Stimulated activated naive CD8-positive, alpha-beta T cell treated with anti-CD3 and anti-CD28 coated beads, Interleukin-15, Interleukin-2, amounts not matched to agents 100 U/mL and 50 U/mL, for 24 hours (primary cell): Measurements from ENCODE around the gene SLC38A2.
A peak's percentile ranks its signal among the peaks of the same experiment; 100 is the strongest.

Experiments
- ATAC-seq: fragments of 150-1000 bp; cut with Tn5 transposase; one replicate; pipeline ENCODE4 v1.10.0; 2021
- DNase-seq: peaks from one replicate; pipeline ENCODE4 v3.0.0; 2021

SLC38A2 gene

DNA sequence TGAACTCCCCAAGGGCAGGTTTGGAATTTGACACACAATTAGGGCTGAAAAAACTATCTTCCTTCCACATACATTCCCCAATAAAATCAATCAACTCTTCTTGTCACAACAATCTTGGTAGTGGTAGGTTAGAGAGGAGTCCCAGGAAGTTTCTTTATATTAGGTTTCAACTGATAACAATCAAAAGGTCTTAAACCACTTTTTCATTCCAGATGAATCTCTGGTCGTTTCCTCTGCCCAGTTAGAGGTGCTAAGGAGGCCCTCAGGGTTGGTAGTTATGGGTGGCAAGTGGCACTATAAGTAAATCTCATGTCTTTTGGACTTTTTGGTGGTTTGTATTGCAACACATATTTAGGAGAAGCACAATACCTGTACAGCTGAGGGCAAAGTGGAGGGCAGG lies 1.7 kb upstream of the SLC38A2 start:
- ATAC-seq: no peak

DNA sequence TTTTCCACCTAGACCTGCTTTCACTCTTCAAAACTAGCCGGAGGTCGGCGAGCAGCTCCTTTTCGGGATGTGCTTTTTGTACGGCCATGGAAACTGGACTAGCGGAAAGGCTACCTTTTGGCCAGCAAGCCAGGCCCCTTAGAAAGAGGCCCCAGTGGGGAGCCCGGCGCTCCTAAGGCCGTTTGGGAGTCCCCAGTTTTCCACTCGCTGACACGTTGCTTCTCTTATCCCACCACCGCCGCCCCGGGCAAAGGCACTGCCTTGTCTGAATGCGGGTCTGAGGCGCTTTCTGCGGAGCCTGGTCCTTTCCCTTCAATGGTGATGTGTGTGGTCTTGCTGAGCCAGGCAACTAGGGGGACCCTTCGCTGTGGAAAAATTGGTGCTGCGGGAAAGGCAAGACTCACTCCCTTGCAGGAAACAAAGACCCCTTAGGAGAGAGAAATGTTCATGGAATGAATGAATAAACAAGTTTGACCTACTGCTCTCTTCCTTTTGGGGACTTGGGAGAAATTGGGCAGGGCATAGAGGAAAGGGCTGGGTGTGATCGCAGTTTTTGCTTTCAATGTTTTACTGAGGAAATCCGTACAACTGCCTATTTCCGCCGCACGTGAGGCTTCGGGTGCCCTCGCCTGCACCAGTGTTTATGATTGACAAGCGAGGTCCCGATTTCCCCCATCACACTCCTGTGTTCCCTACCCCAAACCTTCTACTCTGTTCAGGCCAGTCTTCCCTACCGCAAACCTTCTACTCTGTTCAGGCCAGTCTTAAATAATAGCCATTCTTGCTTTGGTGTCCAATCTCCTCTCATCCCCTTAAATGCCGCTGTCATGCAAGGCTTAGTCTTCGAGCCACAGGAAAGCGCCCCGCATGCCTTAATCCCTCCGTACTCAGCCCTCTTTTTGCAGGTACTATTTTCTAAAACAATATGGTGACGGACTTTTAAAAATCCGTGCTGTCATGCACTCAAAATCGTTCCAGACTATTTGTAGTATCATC lies 1.0 kb upstream of the SLC38A2 start:
- peak; percentile 56 for DNase-seq
- ATAC-seq: no peak

More for the DNA sequence above, 1.7 kb upstream of the SLC38A2 start:
- no peak for DNase-seq

- peak; percentile 39 for ATAC-seq
- peak; percentile 63 for DNase-seq
Observed at GRCh38 chr12:46371718-46372543, 642 bp downstream of the SLC38A2 start.

GRCh38 chr12:46370792-46371717 lies 1.5 kb downstream of the SLC38A2 start:
- ATAC-seq (peak; percentile 55), DNase-seq (peak; percentile 95)

DNA sequence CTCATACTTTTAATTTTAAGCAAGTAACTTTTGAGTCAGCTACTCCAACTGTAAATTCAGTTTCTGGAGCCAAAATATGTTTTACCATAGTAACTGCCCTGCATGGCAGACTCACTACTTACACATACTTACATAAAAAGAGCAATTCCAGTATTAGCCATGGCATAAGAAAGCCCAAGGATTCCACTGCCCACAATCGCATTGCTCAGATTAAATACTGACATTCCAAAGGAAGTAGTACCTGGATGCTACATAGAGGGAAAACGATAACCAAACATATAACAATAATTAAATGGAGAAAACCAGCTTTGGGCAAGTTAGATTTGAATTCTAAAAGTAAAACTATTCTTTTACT lies 2.2 kb downstream of the SLC38A2 start:
- ATAC-seq (no peak), DNase-seq (no peak)

GRCh38 chr12:46369474-46370379 lies 2.8 kb downstream of the SLC38A2 start:
- ATAC-seq (no peak), DNase-seq (no peak)

DNA sequence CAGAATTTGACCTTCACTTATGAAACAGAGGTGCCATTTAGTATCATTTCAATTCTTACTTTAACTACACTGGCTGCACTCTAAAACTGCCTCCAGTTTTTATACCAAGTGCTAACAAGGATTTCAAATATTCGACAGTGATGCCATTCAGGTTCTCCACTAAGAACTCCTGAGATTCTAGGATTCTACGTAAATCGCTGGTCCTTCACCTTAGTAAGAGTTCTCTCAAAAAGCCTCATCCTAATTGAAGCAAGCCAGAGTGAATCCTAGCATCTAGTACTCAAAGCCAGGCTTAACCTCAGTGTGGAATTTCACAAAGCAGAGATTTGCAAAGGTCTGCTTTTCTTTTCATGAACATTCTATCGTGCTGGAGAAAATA lies 3.5 kb downstream of the SLC38A2 start:
- no peak for ATAC-seq

DNA sequence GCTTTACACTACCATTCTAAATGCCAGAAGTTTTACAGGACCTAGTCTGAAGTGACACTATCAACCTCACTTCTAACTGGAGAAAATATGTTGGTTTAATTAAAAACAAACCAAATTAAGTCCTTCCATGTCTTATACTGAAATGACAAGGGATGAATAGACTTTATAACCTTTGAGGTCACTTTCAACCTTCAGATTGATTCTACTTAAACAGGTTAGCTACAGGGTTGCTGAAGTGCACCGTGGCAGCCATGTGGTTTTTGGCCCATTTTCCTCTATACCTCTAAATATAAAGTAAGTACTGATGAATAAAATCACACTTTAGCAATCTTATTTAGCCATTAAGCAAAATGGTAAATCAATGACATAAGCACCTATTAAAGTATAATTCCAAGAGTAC lies 3.9 kb downstream of the SLC38A2 start:
- ATAC-seq: no peak

More for the DNA sequence above, 3.5 kb downstream of the SLC38A2 start:
- no peak for DNase-seq

GRCh38 chr12:46368138-46368537 lies 4.4 kb downstream of the SLC38A2 start:
- ATAC-seq: no peak
- no peak for DNase-seq

More for the DNA sequence above, 3.9 kb downstream of the SLC38A2 start:
- no peak for DNase-seq

DNA sequence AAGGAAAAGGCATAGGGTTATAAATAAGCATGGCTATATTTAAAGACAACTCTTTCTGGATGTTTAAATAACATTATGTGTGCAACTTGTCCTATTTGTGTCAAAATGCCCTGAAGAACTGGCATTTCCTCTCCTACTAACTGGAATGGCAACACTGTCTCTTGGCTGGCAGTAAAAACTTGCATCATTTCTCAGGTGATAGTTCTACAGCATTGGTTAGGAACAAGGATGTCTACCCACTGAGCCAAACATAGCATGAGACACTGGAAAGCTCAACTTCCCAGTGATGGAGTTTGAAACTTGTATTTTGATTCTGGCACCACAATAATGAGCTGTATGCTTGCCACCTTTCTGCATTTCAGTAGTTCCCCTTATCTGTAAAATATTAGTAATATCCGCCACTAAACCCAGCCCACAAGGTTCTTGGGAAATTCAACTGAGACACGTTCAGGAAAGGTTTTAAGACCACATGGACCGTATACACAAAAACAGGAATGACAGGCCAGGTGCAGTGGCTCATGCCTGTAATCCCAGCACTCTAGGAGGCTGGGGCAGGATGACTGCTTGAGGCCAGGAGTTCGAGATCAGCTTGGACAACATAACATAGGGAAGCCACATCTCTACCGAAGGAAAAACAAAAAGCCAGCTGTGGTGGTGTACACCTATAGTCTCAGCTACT lies 5.1 kb downstream of the SLC38A2 start:
- ATAC-seq: no peak
- DNase-seq: no peak

DNA sequence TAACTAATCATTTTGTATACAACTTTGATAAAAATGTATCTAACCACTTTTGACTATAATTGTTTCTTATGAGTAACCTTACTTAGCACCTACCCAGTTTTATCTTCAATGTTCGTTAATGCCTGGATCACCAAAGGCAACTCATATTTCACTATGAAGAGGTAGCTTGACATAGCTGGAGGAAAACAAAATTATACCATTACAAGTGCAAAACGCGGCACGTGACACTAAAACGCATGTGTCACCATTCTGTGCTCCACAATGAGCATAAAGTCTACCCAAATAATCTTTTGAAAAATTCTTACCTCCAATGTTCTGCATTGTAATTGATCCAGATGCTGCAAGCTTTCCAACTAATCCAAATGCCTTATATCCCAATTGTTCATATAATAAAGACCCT lies 5.8 kb downstream of the SLC38A2 start:
- DNase-seq (no peak), ATAC-seq (no peak)

DNA sequence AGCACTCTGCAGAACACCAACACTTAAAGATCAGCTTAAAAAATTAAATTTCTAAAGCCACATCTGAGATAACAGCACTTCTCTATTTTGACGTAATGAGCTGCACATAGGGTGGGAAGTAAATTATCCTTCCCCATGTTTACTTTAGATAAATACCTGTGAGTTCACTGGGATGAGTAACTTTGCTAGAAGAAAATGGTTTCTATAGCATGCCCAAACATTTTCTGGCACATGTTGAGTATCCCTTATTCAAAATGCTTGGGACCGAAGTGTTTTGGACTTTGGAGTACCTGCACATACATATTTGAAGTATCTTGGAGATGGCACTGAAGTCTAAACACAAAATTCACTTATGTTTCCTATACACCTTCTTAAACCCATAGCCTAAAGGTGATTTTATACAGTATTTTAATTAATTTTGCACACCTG lies 6.6 kb downstream of the SLC38A2 start:
- DNase-seq (no peak), ATAC-seq (no peak)

DNA sequence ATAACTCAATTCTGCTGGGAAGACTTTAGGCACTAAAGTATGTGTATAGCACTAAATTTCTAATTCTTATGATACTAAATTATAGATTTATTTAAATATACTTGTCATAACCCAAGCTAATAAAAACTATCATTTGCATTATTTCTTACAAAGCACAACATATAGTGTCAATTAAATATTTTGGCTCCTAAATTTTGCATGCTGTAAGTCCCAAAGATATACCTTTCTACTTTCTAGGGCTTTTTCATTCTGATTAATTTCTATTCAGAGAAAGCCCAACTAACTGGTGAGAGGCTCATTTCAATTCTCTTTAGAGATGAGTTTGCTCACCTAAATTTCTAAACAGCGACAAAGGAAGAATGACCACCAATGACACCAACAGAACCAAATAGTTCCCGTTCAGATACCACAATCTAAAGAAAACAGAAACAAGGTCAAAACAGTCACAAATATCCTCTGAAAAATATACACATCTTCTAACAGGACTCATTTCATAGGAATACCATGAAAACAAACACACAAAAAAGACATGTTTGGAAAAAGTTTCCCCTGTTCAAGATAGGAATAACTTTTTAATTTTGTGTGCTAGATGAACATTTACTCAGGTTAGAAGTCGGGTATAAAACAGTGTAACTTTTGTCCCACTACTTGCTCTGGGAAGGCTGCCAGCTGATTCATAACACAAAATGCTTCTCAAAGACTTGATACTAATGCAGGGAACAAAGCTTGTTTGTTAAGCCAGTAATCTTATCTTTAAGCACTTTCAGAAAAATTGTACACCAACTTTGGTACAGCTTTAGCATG lies 7.6 kb downstream of the SLC38A2 start:
- no peak for ATAC-seq
- DNase-seq: no peak

DNA sequence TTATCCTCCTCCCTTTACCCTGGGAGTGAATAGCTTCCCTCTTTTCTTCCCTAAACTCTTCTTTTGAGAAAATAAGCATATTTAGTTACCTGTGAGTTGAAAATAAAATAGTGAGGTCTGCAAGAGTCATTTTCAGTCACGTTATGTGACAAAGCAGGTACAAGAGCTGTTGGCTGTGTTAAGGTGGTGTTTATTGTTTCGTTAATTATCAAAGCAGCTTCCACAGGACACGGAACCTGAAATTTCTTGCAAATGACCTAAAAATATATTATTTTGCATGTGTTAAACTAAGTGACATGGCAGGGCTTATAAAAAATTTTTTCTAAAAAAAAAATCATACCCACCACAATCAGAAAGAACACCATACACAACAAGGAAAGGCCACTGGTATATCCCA lies 8.3 kb downstream of the SLC38A2 start:
- ATAC-seq (no peak), DNase-seq (no peak)

DNA sequence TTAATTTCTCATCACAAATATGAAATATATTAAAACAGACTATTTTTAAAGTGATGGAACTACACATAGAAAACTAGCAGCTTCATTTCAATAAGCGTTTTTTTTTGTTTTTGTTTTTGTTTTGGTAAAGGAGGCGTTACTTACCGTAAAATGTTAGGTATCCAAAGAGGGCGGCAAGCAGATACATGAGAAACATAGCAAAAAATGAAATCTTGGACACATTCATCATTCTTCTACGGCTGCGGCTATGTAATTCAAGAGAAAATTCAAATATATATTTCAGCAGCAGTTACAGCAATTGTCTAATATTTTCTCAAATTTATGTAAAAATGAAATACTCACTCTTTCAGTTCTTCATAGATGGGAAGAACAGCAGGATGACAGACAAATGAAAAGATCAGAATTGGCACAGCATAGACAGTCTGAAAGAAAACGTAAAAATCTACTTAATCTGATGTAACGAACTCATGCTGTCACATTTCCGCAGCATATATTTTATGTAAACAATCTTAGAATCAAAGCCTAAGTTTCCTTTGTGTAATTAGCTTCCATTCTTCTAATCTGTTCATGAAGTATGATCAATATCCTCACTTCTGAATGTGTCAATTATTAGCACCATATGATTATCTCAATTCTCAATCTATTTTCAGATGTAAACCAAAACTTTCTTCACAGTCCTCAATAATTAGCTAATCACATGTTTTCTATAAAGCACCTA lies 8.8 kb downstream of the SLC38A2 start:
- no peak for DNase-seq
- ATAC-seq: no peak

GRCh38 chr12:46362895-46363581 lies 9.5 kb downstream of the SLC38A2 start:
- no peak for DNase-seq
- no peak for ATAC-seq

DNA sequence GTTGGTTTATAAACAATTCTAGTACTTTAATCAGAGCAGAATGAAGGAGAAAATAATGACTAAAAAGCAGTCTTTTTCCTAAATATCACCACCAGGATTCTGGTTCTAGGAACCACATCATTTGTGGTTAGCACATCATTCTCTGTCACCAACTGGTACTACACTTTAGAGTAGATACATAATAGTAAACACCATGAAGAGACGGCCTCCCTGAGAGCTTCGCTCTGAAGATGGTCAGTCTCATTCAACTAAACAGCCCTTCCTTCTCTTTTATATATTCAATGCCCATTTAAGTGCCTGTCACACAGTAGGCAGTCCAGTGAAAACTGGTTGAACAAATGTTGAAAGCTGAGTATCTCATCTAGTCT lies 10.9 kb downstream of the SLC38A2 start:
- DNase-seq: no peak

More for the DNA sequence above, 10.9 kb downstream of the SLC38A2 start:
- ATAC-seq: no peak
